Bronchial epithelial cell (primary cell): ENCODE data around the gene SMIM33. TPM values are rescaled to one million over a fixed set of nuclear protein-coding genes. Genes with fewer than 3 reads are reported as not detected.
A peak's percentile ranks its signal among the peaks of the same experiment; 100 is the strongest.

Experiments
- DNase-seq: peaks from one replicate; pipeline ENCODE4 v3.0.0-alpha.2; 2010; ENCODE audit warnings: low read depth
- FAIRE-seq: peaks from 2 replicates; lab custom pipeline; 2011; peaks lifted over from hg19 to GRCh38; lab: Jason Lieb, UNC
- H3K27me3 ChIP-seq: 2 replicates; pipeline ENCODE4 v1.5.1; 2011; ENCODE audit warnings: low read length; ENCODE audit not compliant: control insufficient read depth, insufficient read depth
- H3K36me3 ChIP-seq: 2 replicates; pipeline ENCODE4 v1.5.1; 2011; ENCODE audit warnings: low read length; ENCODE audit not compliant: control insufficient read depth, insufficient read depth
- H3K4me3 ChIP-seq: 2 replicates; pipeline ENCODE4 v1.5.1; 2011; ENCODE audit warnings: mild to moderate bottlenecking, low read depth, low read length, control low read depth
- total RNA-seq: library from RNA; depleted of rRNA; stranded (reverse); fragments of >200 nt; gene quantifications from 2 replicates; pipeline ENCODE4 v1.2.1, GENCODE V29; 2014
- TF ChIP-seq, protein P1 (sequence below): IDR thresholded peaks from 2 replicates; pipeline ENCODE4 v1.5.1; 2011; ENCODE audit warnings: mild to moderate bottlenecking, moderate library complexity, low read length, control low read depth, inconsistent platforms; ENCODE audit not compliant: insufficient read depth, severe bottlenecking

SMIM33 gene
- total RNA-seq, 1 donor from 2014 or later: not detected

DNA sequence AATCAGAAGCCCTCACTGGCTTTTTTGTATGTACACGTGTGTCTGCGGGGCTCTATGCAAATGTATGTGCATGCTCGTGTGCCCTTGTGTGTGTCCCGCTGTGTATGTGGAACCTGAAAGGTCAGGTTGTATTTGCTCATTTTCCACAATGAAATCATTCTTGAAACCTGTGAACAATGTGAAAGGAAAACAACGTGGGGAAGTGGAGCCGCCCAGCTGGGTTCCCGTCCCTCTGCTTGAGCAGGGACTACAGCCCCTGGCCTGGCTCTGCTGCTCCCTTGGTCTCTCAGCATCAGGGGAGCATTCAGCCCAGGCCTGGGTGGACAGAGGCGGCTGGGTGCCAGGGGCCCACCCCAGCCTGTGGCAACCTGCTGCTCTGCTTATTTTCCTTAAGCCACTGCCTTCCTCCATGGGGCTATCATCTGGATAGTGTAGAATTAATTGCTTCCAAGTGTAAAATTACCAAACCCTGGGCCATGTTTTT, 11.3 kb upstream of the SMIM33 start:
- FAIRE-seq (no peak), DNase-seq (peak; percentile 41)
- TF ChIP-seq, protein P1, sequence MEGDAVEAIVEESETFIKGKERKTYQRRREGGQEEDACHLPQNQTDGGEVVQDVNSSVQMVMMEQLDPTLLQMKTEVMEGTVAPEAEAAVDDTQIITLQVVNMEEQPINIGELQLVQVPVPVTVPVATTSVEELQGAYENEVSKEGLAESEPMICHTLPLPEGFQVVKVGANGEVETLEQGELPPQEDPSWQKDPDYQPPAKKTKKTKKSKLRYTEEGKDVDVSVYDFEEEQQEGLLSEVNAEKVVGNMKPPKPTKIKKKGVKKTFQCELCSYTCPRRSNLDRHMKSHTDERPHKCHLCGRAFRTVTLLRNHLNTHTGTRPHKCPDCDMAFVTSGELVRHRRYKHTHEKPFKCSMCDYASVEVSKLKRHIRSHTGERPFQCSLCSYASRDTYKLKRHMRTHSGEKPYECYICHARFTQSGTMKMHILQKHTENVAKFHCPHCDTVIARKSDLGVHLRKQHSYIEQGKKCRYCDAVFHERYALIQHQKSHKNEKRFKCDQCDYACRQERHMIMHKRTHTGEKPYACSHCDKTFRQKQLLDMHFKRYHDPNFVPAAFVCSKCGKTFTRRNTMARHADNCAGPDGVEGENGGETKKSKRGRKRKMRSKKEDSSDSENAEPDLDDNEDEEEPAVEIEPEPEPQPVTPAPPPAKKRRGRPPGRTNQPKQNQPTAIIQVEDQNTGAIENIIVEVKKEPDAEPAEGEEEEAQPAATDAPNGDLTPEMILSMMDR: no peak
- Histone ChIP-seq H3K4me3 (no peak overlapping the region), H3K27me3 (no peaks in the 10 kb centered on the region), H3K36me3 (no peaks in the 10 kb centered on the region)

DNA sequence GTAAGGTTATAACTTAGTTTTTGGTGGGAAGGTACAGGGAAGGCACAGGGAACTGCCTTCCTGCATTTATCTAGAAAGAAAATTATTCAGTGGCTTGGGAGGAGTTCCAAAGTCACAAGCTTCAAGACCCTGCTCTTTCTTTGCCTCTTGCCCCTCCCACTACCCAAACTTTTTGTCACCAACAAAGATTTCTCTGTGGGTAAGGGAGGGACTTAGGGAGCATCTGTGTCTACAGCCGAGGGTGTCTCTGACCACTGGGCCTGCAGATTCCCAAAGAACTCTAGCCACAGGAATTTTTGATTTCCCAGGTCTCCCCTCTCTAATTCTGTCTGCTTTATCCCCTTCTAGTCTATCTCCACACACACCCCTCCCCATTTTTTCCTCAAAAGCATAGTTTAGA, 10.3 kb upstream of the SMIM33 start:
- FAIRE-seq: no peak
- no peaks in the 10 kb centered on the region for H3K36me3 ChIP-seq
- no peak overlapping the region for H3K4me3 ChIP-seq
- TF ChIP-seq, protein P1: no peak
- no peak for DNase-seq
- H3K27me3 ChIP-seq: no peaks in the 10 kb centered on the region

DNA sequence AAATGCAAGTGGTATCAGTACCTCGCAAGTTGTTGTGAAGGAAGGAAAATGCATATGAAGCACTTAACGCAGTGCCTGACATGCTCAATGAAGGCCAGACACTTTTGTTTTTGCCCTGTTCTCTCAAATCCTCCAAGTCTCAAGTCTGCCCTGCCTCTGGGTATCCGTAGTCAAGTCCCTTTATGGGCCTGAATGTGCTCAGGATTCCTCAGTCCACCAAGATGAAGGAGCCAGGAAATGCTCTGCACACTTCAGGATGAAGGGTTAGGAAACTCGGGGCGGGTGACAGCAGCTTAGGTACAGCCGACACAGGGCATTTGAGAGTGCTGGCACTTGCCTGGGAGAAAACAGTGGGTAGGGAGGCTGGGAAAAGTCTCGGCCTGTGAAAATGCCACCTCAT, 9.6 kb upstream of the SMIM33 start:
- TF ChIP-seq, protein P1: no peak
- Histone ChIP-seq H3K4me3 (no peak overlapping the region), H3K36me3 (no peaks in the 10 kb centered on the region), H3K27me3 (no peaks in the 10 kb centered on the region)
- DNase-seq (no peak), FAIRE-seq (no peak)

DNA sequence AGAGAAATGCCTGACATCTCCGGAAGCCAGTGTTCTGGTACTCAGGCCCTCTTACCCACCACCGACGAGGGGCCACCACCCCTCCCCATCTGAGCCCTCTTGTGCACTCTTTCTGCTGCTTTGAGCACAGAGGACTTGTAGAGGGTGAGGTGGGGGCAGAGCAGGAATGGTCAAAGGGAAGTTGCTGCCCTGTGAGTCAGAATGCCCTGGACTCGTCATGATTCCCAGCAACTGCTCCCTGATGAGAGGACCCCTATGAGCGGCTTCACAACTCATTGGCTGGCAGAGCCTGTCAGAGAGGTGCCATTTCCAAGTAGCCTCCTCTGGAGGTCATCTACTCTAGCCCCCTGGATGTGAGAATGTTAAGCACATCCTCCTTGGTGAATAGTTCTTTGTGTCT, 9.1 kb upstream of the SMIM33 start:
- no peak for FAIRE-seq
- TF ChIP-seq, protein P1: no peak
- H3K4me3 ChIP-seq: no peak overlapping the region

DNA sequence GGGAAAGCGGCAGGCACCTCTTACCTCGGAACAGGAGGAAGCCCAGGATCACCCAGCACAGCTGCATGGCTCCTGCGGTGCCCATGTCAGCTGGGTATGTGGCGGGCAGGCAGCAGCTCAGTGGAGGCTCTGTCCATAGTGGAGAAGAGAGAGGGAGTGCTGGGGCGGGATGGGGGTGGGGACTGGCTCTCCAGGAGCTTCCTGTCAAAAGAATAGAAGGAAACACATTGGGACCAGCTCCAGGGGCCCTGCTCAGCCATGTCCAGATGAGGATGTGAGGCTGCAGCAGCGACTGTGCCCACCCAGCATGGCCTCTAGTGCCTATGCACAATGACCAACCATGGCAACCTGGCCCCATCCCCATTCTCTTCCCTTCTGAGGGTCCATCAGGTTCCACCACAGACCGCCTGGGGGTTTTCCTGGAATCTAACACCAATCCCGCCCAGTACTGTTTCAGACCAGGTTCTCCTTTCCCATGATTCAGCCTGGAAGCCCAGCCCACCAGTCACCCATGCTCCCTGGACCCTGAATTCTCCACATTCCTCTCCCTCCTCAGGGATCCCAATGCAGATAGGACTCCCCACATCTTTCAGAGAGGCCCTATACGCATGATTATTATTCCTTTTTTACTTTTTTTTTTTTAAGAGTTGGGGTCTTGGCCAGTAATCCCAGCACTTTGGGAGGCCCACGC, 8.1 kb upstream of the SMIM33 start, which contains the start of gene ECSCR:
Gene ECSCR (minus strand): TSS at position 158 of the 691 bp plus-strand sequence. CDS start 73 bp downstream, at position 85.
- DNase-seq (no peak), FAIRE-seq (no peak)
- Histone ChIP-seq H3K27me3 (no peaks in the 10 kb centered on the region), H3K36me3 (no peaks in the 10 kb centered on the region), H3K4me3 (no peak within 1 kb of the TSS)
- TF ChIP-seq, protein P1: no peak

More for the DNA sequence above, 9.1 kb upstream of the SMIM33 start:
- Histone ChIP-seq H3K36me3 (no peaks in the 10 kb centered on the region), H3K27me3 (no peaks in the 10 kb centered on the region)
- peak; percentile 50 for DNase-seq
